ENCODE results near the gene KIAA1671. TPM values are rescaled to one million over a fixed set of nuclear protein-coding genes. Genes with fewer than 3 reads are reported as not detected.

Gene KIAA1671
- total RNA-seq, 1 donor from 2014 or later: 11.6 TPM

GRCh38 chr22:24975813-24976341 lies 23.4 kb downstream of the KIAA1671 start:
- peak; percentile 80 for DNase-seq
- ATAC-seq: peak; percentile 79

GRCh38 chr22:24976442-24977218 lies 24.1 kb downstream of the KIAA1671 start:
- no peak for DNase-seq
- intact Hi-C loops (cut with micrococcal nuclease): no loop called here
- ATAC-seq: peak; percentile 2

More at GRCh38 chr22:24975813-24976341, 23.4 kb downstream of the KIAA1671 start:
- intact Hi-C loops (cut with micrococcal nuclease): no loop called here

GRCh38 chr22:24977370-24978221 lies 25.1 kb downstream of the KIAA1671 start:
- ATAC-seq: peak; percentile 81
- intact Hi-C loops (cut with micrococcal nuclease): no loop called here
- peak; percentile 72 for DNase-seq

GRCh38 chr22:24978308-24978707 lies 25.8 kb downstream of the KIAA1671 start:
- intact Hi-C loops (cut with micrococcal nuclease): no loop called here
- no peak for ATAC-seq
- DNase-seq: no peak

GRCh38 chr22:24981066-24981465 lies 28.6 kb downstream of the KIAA1671 start:
- intact Hi-C loops (cut with micrococcal nuclease): no loop called here
- DNase-seq: no peak
- ATAC-seq: no peak

GRCh38 chr22:24981656-24982055 lies 29.1 kb downstream of the KIAA1671 start:
- ATAC-seq (no peak), DNase-seq (no peak)
- intact Hi-C loops (cut with micrococcal nuclease): no loop called here

- intact Hi-C loops (cut with micrococcal nuclease): no loop called here
- DNase-seq: no peak
- ATAC-seq: no peak
These were observed 30.0 kb downstream of the KIAA1671 start for GRCh38 chr22:24982301-24983056.

- intact Hi-C loops (cut with micrococcal nuclease): no loop called here
- ATAC-seq (peak; percentile 34), DNase-seq (no peak)
These were observed 30.6 kb downstream of the KIAA1671 start for GRCh38 chr22:24983151-24983550.

- no peak for DNase-seq
- intact Hi-C loops (cut with micrococcal nuclease): no loop called here
- no peak for ATAC-seq
These were observed 31.6 kb downstream of the KIAA1671 start for GRCh38 chr22:24984122-24984521.

GRCh38 chr22:24985826-24986214 lies 33.3 kb downstream of the KIAA1671 start:
- intact Hi-C loops (cut with micrococcal nuclease): no loop called here
- peak; percentile 65 for ATAC-seq
- no peak for DNase-seq

GRCh38 chr22:24986816-24987215 lies 34.3 kb downstream of the KIAA1671 start:
- ATAC-seq: no peak
- DNase-seq: no peak
- intact Hi-C loops (cut with micrococcal nuclease): no loop called here

- intact Hi-C loops (cut with micrococcal nuclease): no loop called here
- no peak for ATAC-seq
- no peak for DNase-seq
These were observed 36.6 kb downstream of the KIAA1671 start for GRCh38 chr22:24989135-24989534.

GRCh38 chr22:24989541-24989951 lies 37.0 kb downstream of the KIAA1671 start:
- DNase-seq (no peak), ATAC-seq (peak; percentile 58)
- intact Hi-C loops (cut with micrococcal nuclease): no loop called here

- intact Hi-C loops (cut with micrococcal nuclease): no loop called here
- ATAC-seq (no peak), DNase-seq (no peak)
These were observed 37.9 kb downstream of the KIAA1671 start for GRCh38 chr22:24990344-24990905.

GRCh38 chr22:24992946-24993345 lies 40.4 kb downstream of the KIAA1671 start:
- DNase-seq (no peak), ATAC-seq (no peak)
- intact Hi-C loops (cut with micrococcal nuclease): no loop called here

- ATAC-seq: no peak
- no peak for DNase-seq
- intact Hi-C loops (cut with micrococcal nuclease): no loop called here
These were observed 41.7 kb downstream of the KIAA1671 start for GRCh38 chr22:24994070-24994763.

GRCh38 chr22:24995649-24996180 lies 43.2 kb downstream of the KIAA1671 start:
- intact Hi-C loops (cut with micrococcal nuclease): no loop called here
- no peak for ATAC-seq
- no peak for DNase-seq

- intact Hi-C loops (cut with micrococcal nuclease): no loop called here
- ATAC-seq (peak; percentile 76), DNase-seq (no peak)
These were observed 44.0 kb downstream of the KIAA1671 start for GRCh38 chr22:24996420-24996952.

All from left ventricle myocardium superior (tissue), 1 donor.